Measurements from ENCODE around the gene SPEF2.
A peak's percentile ranks its signal among the peaks of the same experiment; 100 is the strongest.
"Not testable (repeated sequence)": the region's sequence is repeated elsewhere in the genome, so short reads cannot be mapped to it uniquely, and the experiment has no call there.

Gene SPEF2

DNA sequence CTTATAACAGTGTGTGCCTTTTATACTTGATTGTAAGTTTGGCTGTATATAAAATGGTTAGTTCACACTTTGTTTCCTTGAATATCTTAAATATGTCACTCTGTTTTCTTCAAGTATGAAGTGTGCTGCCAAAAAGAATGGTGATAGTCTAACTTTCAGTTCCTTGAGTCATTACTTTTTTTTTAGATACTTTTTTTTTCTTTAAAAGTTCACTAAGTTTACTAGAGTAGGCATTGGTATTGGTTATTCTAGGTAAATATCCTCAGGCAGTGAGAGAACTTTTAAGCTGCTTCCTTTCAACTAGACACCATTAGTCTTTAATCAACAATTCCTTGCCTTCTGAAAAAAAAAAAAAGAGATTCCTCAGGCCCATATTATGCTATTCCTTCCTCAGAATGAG lies 41.9 kb downstream of the SPEF2 start:
- DNase-seq (ENCODE audit: low spot score): no peak

DNA sequence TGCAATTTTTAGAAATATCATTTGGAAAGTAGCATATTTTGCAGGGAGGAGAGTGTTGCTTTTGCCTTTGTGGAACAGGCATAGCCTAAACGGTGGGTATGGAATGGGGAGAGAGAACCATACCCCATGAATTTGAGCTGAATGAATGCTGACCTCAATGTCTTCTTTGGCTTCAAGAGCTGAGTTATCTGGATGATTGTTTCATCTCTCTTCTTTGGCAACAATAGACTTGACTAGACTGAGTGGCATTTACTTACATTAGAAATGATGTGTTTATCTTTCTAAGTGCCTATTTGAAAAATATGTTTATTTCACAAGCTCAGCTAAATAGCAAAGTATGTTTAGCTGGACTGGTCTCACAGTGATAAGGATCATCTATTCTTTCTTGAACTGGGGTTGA lies 42.8 kb downstream of the SPEF2 start:
- no peak for DNase-seq (ENCODE audit: low spot score)

GRCh38 chr5:35664584-35664983 lies 46.9 kb downstream of the SPEF2 start:
- no peak for DNase-seq (ENCODE audit: low spot score)

GRCh38 chr5:35665096-35665495 lies 47.4 kb downstream of the SPEF2 start:
- DNase-seq (ENCODE audit: low spot score): no peak

GRCh38 chr5:35668319-35668718 lies 50.7 kb downstream of the SPEF2 start:
- DNase-seq (ENCODE audit: low spot score): no peak

DNA sequence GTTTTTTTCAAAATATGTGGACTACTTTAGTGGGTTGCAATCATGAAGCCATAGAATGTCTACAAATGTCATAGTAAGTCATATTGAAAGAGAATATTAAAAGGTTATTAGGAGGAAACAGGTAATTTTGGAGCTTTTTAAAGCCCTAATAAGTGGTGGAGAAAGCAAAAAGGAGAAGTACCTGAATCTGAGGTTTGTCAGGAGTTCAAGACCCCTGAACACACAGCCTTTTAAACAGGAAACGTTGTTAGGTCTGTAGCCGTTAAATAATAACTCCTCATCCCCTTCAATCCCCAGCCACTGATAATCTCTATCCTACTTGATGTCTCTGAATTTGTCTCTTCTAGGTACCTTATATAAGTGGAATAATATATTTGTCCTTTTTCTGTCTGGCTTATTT lies 51.1 kb downstream of the SPEF2 start:
- DNase-seq (ENCODE audit: low spot score): no peak

GRCh38 chr5:35671541-35672295 lies 54.1 kb downstream of the SPEF2 start:
- peak; percentile 64 for DNase-seq (ENCODE audit: low spot score)

GRCh38 chr5:35672296-35672655 lies 54.6 kb downstream of the SPEF2 start:
- not testable (repeated sequence) for DNase-seq (ENCODE audit: low spot score)

GRCh38 chr5:35672995-35673394 lies 55.3 kb downstream of the SPEF2 start:
- peak; percentile 30 for DNase-seq (ENCODE audit: low spot score)

- no peak for DNase-seq (ENCODE audit: low spot score)
Observed at GRCh38 chr5:35674049-35674448, 56.4 kb downstream of the SPEF2 start.

GRCh38 chr5:35675392-35675791 lies 57.7 kb downstream of the SPEF2 start:
- DNase-seq (ENCODE audit: low spot score): no peak

DNA sequence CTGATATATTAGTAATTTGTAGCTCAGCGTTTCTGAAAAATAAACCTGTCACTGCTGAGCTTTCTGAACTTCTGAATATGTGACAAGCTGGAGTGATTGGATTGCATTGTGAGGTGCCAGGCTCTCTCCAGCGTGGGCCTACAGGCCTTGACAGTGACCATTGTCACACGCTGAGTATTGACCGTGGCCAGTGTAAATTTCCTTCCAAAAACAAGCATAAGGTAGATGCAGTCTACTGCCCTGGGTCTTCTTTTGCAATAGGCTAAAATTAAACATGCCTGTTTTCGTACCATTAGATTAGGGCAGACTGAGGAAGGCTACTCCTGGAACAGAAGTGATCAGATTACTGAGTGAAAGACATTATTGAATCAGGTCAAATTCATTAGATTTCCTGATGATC lies 60.2 kb downstream of the SPEF2 start:
- no peak for DNase-seq (ENCODE audit: low spot score)

DNA sequence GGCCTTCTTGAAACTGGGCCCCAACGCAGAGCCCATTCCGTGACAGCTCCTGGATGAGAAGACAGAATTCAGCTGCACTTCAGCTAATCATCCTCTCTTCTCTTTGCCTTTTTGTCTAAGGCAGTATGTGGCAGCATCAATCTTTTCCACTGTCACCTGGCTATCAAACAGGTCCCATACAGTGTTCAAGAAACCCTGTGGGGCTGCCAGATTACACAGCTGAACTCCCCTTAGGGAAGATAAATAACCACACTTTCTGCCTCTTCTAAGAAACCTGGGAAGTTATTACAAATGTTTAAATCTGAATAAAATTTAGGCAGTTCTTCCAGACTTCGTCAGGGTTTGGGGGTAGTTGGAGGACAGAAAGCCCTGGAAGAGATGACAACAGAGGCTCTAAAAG lies 61.0 kb downstream of the SPEF2 start:
- no peak for DNase-seq (ENCODE audit: low spot score)

GRCh38 chr5:35679357-35679756 lies 61.7 kb downstream of the SPEF2 start:
- no peak for DNase-seq (ENCODE audit: low spot score)

DNA sequence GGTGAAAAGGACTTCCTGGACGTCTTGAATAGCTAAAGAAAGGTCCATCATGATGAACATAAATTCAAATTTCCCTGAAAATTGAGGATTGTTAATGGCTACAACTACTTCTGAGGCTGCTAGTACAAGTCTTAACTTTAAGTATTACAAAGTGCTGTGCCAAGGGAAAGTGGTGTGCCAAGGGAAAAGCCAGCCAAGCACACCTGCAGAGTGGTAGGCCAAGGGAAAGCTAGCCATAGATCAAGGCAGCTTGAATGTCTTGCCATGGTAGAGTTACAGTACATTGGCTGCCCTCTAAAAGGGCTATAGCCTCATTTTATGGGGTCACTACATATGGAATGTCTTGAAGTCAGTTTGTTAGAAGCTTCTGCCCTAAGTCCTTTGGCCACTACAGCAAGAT lies 64.2 kb downstream of the SPEF2 start:
- no peak for DNase-seq (ENCODE audit: low spot score)

GRCh38 chr5:35683466-35683865 lies 65.8 kb downstream of the SPEF2 start:
- DNase-seq (ENCODE audit: low spot score): no peak

DNA sequence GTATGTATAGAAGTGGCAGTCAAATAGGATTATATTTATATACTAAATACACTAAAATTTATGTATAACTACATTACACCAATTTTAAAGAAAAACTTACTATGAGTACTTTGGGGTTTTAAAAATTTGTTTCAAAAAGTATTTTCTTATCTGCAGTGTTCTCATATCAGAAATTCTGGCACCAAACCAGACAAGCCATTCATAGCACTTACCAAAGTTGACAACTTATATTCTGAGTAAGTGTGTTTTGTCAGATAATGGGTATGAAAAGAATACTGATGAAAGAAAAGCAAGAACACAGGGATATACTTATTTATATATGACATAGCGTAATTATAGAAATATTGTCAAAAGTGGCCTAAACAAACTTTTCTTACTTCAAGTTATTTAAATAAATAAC lies 67.5 kb downstream of the SPEF2 start:
- no peak for DNase-seq (ENCODE audit: low spot score)

GRCh38 chr5:35687961-35688360 lies 70.3 kb downstream of the SPEF2 start:
- DNase-seq (ENCODE audit: low spot score): no peak

DNA sequence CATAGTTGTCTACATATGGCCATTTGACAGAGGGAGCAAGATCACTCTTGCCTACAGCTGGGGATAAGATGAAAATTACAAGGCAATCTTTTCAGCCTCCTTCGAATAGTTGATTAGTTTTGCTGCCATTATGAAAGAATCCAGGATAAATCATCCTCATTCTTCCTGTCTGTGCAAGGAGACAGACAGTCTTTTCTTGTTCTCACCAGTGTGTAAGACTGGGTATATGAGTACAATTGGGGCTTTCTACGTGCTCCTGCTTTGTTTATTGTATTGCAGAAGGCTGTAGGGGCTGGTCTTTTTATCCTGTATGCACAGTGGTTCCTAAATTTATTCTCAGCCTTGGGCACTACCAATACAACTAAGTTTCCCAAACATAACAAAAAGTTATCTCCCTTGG lies 76.8 kb downstream of the SPEF2 start:
- DNase-seq (ENCODE audit: low spot score): no peak

DNA sequence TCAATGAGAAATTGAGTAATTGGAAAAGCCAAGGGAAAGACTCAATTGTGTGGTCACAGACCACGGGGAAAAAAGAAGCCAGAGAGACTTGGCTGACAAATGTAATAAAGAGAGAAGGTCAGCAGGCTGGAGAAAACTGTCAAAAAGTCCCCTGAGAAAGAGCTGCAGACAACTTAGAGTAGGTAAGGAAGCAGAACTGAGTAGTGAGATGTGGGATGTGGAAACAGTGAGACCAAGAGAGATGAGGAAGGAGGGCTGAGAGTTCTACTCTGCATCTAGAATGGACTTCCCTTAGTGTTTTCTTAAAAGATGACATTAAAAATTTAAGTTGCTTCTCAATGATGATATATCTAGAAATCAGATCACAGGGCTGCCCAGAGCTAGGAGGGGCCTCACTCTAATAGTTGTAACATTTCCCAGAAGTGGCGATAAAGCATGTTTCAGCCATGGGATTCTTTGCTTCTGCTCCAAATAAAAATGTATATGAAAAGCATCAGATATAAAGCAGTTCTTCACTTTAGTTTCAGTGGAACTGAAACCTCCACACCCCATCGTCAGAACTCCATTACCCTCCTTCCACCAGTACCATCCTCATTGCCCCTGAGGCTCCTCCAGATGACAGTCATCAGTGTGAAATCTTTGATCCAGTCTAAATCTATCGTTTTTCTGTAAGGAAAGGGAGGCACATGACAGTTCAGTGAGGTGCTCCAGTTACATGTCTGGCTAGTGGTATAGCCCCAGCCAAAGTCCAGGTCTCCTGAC lies 80.6 kb downstream of the SPEF2 start:
- DNase-seq (ENCODE audit: low spot score): no peak

DNA sequence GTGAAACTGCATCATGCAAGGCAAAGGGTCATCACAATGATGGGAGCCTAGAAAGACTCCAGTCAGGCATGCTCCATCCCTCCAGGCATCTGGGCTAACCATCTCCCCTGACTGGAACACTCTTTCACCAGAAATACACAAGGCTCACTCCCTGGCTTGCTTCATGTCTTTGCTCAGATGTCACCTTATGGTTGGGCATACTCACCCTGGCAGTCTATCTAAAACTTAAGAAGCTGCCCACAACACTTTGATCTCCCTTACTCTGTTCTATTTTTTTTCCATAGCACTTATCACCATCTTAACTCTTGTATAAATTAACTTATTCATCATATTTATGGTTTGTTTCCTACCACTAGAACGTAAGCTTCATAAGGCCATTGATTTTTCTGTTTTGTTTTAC lies 90.0 kb downstream of the SPEF2 start:
- no peak for DNase-seq (ENCODE audit: low spot score)

DNA sequence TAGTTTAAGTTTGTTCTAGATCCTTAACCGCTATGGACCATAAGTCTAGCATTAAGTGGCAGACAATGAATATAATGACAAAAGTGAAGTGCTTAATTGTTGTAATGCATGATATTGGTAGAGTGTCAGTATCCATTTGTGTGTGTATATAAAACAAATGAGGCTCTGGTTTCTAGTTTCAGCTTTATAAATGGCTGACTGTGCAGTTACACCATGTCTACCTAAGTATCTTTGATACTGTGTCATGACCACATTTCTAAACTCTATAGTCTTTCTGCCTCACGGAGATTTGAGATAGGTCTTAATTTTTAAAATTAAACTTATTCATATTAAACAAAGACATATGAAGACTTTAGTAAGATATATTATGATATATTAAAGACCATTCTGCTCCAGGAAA lies 92.0 kb downstream of the SPEF2 start:
- DNase-seq (ENCODE audit: low spot score): no peak

DNA sequence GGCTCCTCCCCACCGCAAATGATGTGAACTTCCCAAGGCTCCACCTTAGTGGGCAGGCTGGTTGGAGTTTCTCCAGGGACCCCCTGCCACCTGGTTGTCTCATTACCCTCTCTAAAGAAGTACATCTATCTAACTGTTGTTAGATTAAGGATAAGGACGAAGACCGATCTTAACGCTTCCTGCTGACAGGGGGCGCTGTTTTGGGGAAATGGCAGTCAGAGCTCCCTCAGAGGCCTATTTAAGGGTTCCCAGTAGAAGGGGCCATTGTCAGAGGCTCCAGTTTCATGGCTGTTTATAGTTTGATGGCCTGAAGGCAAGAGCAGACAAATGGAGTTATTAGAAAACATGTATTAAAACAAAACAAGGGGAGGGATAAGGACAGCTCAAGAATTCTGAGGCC lies 100.1 kb downstream of the SPEF2 start:
- DNase-seq (ENCODE audit: low spot score): no peak

- no peak for DNase-seq (ENCODE audit: low spot score)
Observed at GRCh38 chr5:35735718-35736117, 118.1 kb downstream of the SPEF2 start.

Data from CD4-positive, alpha-beta T cell treated with Interleukin-6 at 100 ng/mL for 8 hours (primary cell).